OCI-LY1 (cell line): ENCODE data around the gene SFTPB.

Experiments
- H2AFZ ChIP-seq: fragments of 200-600 bp; sonication (generic), shearing (Covaris generic); 2 replicates; pipeline ENCODE4 v1.6.0; 2014; ENCODE audit warnings: antibody characterized with exemption, mild to moderate bottlenecking, low read length
- H3F3A ChIP-seq: fragments of 200-600 bp; sonication (generic), shearing (Covaris generic); 2 replicates; pipeline ENCODE4 v1.6.0; 2014; ENCODE audit warnings: mild to moderate bottlenecking, antibody characterized with exemption, low read length, moderate library complexity; ENCODE audit not compliant: insufficient read depth
- H3K27ac ChIP-seq: fragments of 200-600 bp; sonication (generic); 2 replicates; pipeline ENCODE4 v1.5.1; 2014; ENCODE audit warnings: low read length, mixed run types, mild to moderate bottlenecking, low read depth; ENCODE audit not compliant: poor library complexity, severe bottlenecking
- H3K27me3 ChIP-seq: fragments of 200-600 bp; sonication (generic); 2 replicates; pipeline ENCODE4 v1.6.0; 2014; ENCODE audit warnings: antibody characterized with exemption, mild to moderate bottlenecking, low read length, moderate library complexity; ENCODE audit not compliant: insufficient read depth
- H3K36me3 ChIP-seq: fragments of 200-600 bp; sonication (generic); 2 replicates; pipeline ENCODE4 v1.6.1; 2014; ENCODE audit warnings: mild to moderate bottlenecking, antibody characterized with exemption, low read length, moderate library complexity, mixed read lengths; ENCODE audit not compliant: insufficient read depth
- H3K4me1 ChIP-seq: fragments of 200-600 bp; sonication (generic); 2 replicates; pipeline ENCODE4 v1.5.1; 2014; ENCODE audit warnings: mild to moderate bottlenecking, low read length, moderate library complexity; ENCODE audit not compliant: insufficient read depth, severe bottlenecking
- H3K4me2 ChIP-seq: fragments of 200-600 bp; sonication (generic), shearing (Covaris generic); 2 replicates; pipeline ENCODE4 v1.6.1; 2014; ENCODE audit warnings: low read length
- H3K4me3 ChIP-seq: fragments of 200-600 bp; sonication (generic); 2 replicates; pipeline ENCODE4 v1.5.1; 2014; ENCODE audit warnings: low read length, low read depth, mild to moderate bottlenecking, mixed read lengths; ENCODE audit not compliant: poor library complexity, severe bottlenecking
- H3K79me2 ChIP-seq: fragments of 200-600 bp; shearing (Covaris generic); 2 replicates; pipeline ENCODE4 v1.6.1; 2016; ENCODE audit warnings: mixed run types, low read length, mixed read lengths; ENCODE audit not compliant: insufficient read depth
- H3K9ac ChIP-seq: fragments of 200-600 bp; sonication (generic), shearing (Covaris generic); 2 replicates; pipeline ENCODE4 v1.6.1; 2014; ENCODE audit warnings: mild to moderate bottlenecking, low read length, mixed read lengths
- H3K9me2 ChIP-seq: fragments of 200-600 bp; sonication (generic), shearing (Covaris generic); 2 replicates; pipeline ENCODE4 v1.6.1; 2014; ENCODE audit warnings: low read depth, mild to moderate bottlenecking, low read length, mixed read lengths
- H3K9me3 ChIP-seq: fragments of 200-600 bp; shearing (Covaris generic); 2 replicates; pipeline ENCODE4 v1.6.1; 2014; ENCODE audit warnings: low read length, mixed read lengths
- H4K20me1 ChIP-seq: fragments of 200-600 bp; sonication (generic), shearing (Covaris generic); 2 replicates; pipeline ENCODE4 v1.6.0; 2016; ENCODE audit warnings: mild to moderate bottlenecking, low read length; ENCODE audit not compliant: insufficient read depth
- CTCF ChIP-seq: fragments of 200-600 bp; sonication (generic), shearing (Covaris generic); IDR thresholded peaks from 2 replicates; pipeline ENCODE4 v1.5.1; 2017; ENCODE audit warnings: mild to moderate bottlenecking, antibody characterized with exemption, low read length, moderate library complexity, mixed read lengths
- EZH2 ChIP-seq: fragments of 200-600 bp; sonication (generic), shearing (Covaris generic); IDR thresholded peaks from 2 replicates; pipeline ENCODE4 v1.8.0; 2017; ENCODE audit warnings: borderline replicate concordance, mixed run types, mild to moderate bottlenecking, antibody characterized with exemption, low read length, moderate library complexity, mixed read lengths

The SFTPB gene

DNA sequence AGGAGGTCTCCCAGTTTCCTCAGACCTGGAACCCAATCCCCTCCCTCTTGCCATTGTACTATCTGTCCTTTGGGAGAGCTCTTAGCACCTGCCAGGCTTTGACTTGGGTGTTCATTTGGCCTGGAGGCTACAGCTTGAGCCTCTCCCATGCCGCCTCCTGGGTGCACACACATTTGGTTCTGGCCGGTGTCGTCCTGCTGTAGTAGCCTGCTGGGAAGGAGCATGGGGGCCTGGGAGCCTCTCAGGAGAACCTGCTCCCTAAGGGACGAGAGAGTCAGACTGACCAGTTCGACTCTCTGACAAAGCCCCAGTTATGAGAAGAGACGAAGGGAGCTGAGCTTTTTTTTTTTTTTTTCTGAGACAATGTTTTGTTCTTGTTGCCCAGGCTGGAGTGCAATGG is 7.4 kb upstream of the SFTPB start:
- Histone ChIP-seq H3K9me2 (no peaks in the 10 kb centered on the region), H3K4me3 (no peak overlapping the region), H3K36me3 (no peaks in the 10 kb centered on the region), H3K9ac (no peak overlapping the region), H3K4me2 (no peak overlapping the region), H3K27ac (no peak overlapping the region), H3F3A (no peaks in the 10 kb centered on the region), H3K79me2 (no peaks in the 10 kb centered on the region), H3K9me3 (no peaks in the 10 kb centered on the region), H3K27me3 (no peaks in the 10 kb centered on the region), H2AFZ (no peak overlapping the region), H4K20me1 (no peaks in the 10 kb centered on the region), H3K4me1 (peaks cover 3% of the 10 kb centered on the region)
- TF ChIP-seq EZH2 (no peak), CTCF (no peak)

DNA sequence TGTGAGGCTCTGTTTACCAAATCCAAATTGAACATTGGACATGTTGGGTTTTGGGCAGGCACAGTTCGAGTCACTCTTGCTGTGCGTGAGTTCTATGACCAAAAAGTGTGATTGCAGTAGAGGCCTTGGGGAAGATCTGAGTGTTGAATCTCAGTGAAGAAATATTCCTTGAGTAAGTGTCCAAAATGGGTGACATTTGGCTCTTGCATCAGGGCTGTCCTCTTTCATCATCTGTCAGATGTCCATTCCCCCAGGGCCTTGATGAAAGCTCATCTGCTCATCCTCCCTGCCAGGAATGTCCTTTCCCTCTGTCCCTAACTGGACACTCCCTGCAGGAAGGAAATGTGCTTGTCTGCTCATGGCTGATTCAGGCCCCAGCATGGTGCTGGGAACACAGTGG is 6.4 kb upstream of the SFTPB start:
- Histone ChIP-seq H3K9me2 (no peaks in the 10 kb centered on the region), H3K27ac (no peak overlapping the region), H3K36me3 (no peaks in the 10 kb centered on the region), H3K27me3 (no peaks in the 10 kb centered on the region), H3K4me1 (peaks cover 2% of the 10 kb centered on the region), H3K9ac (no peak overlapping the region), H3K9me3 (no peaks in the 10 kb centered on the region), H3K79me2 (no peaks in the 10 kb centered on the region), H3K4me3 (no peak overlapping the region), H2AFZ (no peak overlapping the region), H3K4me2 (no peak overlapping the region), H4K20me1 (no peaks in the 10 kb centered on the region), H3F3A (no peaks in the 10 kb centered on the region)
- TF ChIP-seq EZH2: no peak
- TF ChIP-seq CTCF: no peak

GRCh38 chr2:85673716-85674375 is 5.8 kb upstream of the SFTPB start:
- Histone ChIP-seq H4K20me1 (no peaks in the 10 kb centered on the region), H2AFZ (no peak overlapping the region), H3K9me2 (no peaks in the 10 kb centered on the region), H3K27me3 (no peaks in the 10 kb centered on the region), H3K9me3 (no peaks in the 10 kb centered on the region), H3K4me3 (no peak overlapping the region), H3K27ac (no peak overlapping the region), H3K4me2 (no peak overlapping the region), H3F3A (no peaks in the 10 kb centered on the region), H3K9ac (no peak overlapping the region), H3K79me2 (no peaks in the 10 kb centered on the region), H3K36me3 (no peaks in the 10 kb centered on the region), H3K4me1 (no peaks in the 10 kb centered on the region)
- no peak for TF ChIP-seq EZH2
- no peak for TF ChIP-seq CTCF
